NCI-H82 (cell line): ENCODE results near the gene CCDC122.

Source experiments
- DNase-seq: peaks from one replicate; lab custom pipeline; 2025; lab: John Stamatoyannopoulos, UW

Gene CCDC122

DNA sequence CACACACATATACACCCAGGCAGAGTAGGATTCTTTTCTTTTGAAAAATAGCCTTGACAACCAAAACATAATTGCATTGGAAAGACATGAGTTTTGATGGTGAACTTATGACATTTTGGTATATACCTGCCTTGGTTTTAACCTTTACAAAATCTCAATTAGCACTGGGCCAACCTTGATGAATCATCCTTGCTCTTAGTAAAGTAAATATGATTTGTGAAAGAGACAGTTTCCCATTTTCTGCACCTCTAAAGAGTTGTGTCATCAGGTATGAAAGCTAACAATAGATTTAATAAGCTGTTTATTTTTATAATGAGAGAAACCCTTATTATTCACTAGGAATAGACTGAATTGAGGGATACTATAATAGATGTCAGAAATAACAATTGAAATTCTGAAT, 77.0 kb downstream of the CCDC122 start:
- no peak for DNase-seq

DNA sequence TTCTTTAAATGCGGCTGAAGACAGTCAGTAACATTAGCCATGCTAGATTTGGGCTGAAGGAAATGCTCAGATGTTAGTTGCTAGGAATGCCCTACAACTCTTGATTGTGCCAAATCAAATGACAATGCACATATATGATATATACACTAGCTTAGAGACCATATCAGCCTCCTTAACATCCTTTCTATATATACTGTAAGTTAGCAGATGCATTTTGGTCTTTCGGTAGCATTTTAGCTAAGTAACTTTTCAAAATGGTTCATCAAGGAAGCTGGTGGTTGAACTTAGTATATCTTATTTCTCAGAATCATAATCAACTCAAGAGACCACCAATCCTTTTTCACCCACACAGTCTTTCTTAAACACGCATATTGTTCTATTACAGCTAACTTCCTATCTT, 78.7 kb downstream of the CCDC122 start:
- no peak for DNase-seq

- DNase-seq, result peak; percentile 59
Observed at GRCh38 chr13:43799191-43799590, 80.3 kb downstream of the CCDC122 start.

DNA sequence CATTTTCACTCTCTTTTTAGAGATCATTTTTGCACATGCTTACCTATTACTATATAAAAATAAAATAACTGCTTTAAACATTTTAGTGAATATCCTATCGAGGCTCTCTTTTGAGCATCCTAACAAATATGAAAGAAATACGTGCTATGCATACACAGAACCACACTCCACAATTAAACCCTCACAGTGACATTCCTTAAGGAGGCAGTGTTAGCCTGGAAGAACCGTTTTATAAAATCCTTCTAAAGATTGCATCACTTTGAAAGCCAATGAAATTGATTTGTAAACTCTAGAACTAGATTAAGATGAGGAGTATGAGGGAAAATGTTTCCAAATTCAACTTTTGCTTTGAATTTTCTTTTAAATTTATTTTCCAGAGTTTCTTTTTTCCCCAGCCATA, 81.7 kb downstream of the CCDC122 start:
- DNase-seq, result no peak

DNA sequence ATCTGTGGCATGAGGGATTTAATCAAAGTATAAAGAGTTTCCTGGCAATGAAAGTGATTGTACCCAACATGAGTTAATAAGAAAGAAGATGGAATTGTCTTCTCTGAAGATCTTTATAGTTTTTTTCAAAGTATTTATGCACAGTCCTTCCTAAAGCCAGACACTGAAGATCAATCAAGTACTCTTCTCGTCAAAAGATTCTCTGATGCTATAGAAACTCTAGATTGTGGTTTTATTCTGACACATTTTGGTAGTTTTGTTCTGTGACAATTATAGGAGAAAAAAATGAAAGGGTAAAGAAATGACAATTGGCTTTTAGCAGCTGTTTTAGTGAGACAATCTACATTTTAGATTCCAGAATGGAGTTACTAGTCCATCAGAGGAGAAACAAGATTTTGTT, 82.4 kb downstream of the CCDC122 start:
- no peak for DNase-seq

GRCh38 chr13:43794416-43794815, 85.1 kb downstream of the CCDC122 start:
- no peak for DNase-seq

DNA sequence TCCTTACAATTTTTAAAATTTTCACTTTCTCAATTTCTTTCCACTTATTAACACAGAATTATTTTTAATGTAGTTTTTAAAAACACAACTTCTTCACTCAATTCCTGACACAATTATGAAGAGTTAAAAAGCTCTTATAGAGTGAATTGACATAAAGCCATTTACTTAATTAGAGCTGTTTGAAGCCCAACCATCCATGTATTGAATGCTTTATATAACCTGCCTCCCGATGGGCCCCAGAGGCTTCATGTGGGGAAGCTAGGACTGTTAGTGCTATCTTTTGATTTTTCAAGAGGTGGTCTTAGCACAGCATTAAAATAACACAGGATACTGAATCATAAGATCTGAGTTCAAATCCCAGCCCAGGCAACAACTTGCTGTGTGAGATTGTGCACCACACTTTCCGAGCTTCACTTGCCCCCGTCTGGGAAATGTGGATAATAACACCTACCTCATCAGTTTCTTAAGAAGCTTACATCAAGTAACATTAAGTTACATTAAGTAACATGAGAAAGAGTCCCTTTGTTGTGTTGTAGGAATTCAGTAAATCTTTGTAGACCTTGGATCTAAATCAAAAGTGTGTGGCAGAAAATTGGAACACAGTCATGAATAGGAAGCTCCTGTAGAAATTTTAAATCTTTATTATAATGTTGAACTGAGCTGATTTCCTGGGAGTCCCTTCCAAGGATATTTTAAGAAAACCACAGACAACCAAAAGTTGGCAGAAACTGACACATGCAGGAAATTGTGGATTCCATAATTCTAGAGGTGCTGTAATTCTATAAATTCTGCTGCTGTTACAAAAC, 87.3 kb downstream of the CCDC122 start:
- DNase-seq, result peak; percentile 35

DNA sequence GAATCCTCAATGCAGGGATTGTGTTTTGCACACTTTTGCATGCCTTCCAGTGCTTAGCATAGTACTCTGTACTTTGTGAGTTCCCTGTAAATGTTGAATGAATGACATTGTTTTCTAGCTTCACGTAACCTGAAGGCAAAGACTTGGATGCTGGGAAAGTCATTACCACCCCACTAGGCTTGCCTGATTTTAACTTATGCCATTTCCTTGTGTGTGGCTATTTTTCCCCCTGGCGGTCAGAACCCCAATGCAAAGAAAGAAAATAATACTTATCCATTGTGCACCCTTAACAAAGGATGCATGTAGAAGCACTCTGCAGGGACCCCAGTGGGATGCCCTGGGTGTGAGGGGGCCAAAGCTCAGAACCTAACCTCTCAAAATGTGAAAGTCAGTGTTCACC, 91.5 kb downstream of the CCDC122 start:
- DNase-seq, result peak; percentile 84

DNA sequence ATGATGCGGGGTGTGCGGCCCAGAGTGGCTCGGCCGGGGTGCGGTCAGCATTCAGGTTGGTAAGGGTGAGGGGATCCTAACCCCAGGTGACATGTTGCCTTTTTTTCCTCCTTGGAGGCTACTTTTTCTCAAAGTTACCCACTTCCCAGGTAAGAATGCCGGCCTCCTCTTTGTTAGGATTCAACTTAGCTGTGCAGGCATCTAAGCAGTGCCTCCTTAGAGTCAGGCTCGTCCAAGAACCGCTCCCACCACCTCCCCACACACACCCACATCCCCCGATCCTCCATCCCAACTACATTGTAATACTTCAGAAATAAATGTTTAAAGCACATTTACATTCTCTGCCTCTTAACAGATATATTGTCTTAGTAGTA, 92.0 kb downstream of the CCDC122 start:
- peak; percentile 72 for DNase-seq

GRCh38 chr13:43786766-43787517, 92.6 kb downstream of the CCDC122 start, which contains the start of gene ENOX1:
Gene ENOX1 (minus strand): TSS chr13:43786972.
- peak; percentile 95 for DNase-seq

- DNase-seq, result no peak
Observed at GRCh38 chr13:43786472-43786765, 93.1 kb downstream of the CCDC122 start.
